GM12874 (cell line): ENCODE measurements around the gene KCNQ5.

Source experiments
- CTCF ChIP-seq: IDR thresholded peaks from 2 replicates; pipeline ENCODE4 v1.5.1; 2011; ENCODE audit warnings: low read depth, mild to moderate bottlenecking, control low read depth, low read length, moderate library complexity; ENCODE audit not compliant: insufficient read depth

The KCNQ5 gene

GRCh38 chr6:72769459-72770125 lies 147.7 kb downstream of the KCNQ5 start:
- TF ChIP-seq CTCF, result no peak

- no peak for TF ChIP-seq CTCF
Observed at GRCh38 chr6:72770959-72771358, 149.1 kb downstream of the KCNQ5 start.

GRCh38 chr6:72776456-72776855 lies 154.6 kb downstream of the KCNQ5 start:
- TF ChIP-seq CTCF, result no peak

- TF ChIP-seq CTCF, result no peak
Observed at GRCh38 chr6:72781624-72782023, 159.8 kb downstream of the KCNQ5 start.

GRCh38 chr6:72783035-72783434 lies 161.2 kb downstream of the KCNQ5 start:
- no peak for TF ChIP-seq CTCF

GRCh38 chr6:72783666-72784065 lies 161.8 kb downstream of the KCNQ5 start:
- no peak for TF ChIP-seq CTCF

- TF ChIP-seq CTCF, result no peak
Observed at GRCh38 chr6:72784071-72784470, 162.2 kb downstream of the KCNQ5 start.
